Activated T-cell treated with anti-CD3 and anti-CD28 coated beads for 1 hour (primary cell): ENCODE data around the gene IQCE.

ENCODE experiments used
- DNase-seq: peaks from one replicate; pipeline ENCODE4 v3.0.0-alpha.2; 2020; ENCODE audit warnings: low read depth

IQCE gene

DNA sequence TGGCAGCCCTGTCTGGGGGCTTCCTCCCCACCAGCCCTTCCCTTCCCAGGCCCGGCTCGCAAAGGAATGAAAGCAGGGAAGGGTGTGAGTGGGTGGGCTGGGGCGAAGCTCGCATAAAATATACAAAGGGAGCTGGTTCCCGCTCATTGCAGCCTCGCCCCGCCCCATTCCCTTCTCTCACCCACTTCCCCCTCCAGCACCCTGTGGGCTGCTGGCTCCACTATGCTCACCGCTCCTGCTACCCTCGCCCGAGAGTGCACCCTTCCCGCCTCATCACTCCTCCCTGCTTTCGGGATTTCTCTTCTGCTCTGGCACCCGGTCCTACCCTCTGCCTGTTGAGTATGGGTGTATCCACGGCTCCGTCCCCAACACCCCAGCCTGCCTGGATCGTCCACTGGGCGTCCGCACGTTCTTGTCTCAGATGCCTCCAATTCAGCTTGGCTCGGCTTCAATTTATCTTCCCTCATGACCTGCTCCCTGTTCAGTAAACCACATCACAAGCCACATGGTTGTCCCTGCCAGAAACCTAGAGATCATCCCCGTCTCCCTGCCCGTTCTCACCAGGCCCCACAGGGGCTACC, 58.6 kb downstream of the IQCE start:
- no peak for DNase-seq

DNA sequence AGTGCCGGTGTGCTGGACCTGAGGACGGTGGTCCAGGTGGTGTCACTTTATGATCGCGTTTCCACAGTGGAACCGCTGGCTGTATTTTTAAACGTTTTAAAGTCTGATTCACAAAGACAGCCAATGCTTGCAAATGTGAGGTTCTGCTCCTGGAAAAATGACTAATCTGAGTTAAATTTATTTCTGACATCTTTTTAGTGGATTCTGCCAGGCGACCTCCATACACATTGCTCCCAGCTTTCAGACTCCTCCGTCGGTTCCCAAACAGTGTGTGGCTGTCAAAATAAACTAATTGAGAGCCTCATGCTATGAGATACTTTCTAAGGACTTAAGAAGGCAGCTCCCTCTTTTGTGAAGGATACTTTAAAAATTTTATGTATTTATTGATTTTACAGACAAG, 60.3 kb downstream of the IQCE start:
- no peak for DNase-seq

DNA sequence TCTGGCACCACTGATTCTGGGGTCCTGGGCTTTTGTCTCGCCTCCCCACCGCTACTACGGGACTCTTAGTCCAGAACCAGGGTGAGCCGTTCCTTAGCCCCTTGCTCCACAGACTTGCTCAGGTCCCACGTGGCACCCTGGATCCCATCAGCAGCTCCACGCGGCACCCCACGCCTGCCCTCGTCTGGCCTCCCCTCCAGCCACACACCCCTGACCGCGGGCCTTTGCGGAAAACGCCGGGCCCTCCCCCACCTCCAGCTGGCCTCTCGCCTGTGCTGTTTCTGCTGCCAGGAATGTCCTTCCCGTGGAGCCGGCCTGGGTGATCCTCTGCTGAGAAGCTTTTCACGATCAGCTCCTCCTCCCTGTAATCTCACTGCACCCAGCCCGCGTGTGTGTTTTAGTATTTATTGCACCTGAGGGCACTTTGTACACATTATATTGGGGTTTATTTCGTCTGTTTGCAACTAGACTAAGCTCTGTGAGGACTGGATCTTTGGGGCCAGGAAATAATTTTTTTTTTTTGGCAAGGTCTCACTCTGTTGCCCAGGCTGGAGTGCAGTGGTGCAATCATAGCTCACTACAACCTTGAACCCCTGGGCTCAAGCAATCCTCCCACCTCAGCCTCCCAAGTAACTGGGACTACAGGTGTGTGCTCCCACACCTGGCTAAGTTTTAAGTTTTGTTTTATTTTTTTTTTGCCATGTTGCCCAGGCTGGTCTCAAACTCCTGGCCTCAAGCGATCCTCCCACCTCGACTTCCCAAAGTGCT, 62.5 kb downstream of the IQCE start:
- DNase-seq: no peak

DNA sequence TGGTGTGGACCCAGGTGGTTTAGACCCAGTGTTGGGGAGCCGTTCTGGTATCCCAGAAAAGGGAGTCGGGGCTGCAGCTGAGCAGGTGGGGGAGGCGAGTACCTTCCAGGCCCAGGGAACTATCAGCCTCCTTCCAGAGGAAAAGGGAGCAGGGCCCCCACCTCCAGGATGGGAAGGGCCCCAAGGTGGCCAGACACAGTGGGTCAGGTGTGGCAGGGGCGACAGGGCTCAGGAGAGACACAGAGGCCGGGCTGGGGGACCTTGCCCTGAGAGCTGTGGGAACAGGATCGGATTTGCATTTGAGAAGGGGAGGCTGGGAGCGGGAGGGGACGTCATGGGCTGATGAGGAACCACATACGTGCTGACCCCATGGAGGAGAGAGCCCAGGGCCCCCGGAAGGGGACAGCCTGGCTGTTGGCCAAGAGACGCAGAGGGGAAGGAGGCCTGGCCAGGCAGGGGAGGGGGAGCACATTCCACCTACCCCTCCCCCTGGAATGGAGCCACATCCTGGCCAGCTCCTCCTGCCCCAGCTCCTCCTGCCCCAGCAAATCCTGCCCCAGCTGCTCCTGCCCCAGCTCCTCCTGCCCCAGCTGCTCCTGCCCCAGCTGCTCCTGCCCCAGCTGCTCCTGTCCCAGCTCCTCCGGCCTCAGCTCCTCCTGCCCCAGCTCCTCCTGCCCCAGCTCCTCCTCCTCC, 63.3 kb downstream of the IQCE start:
- DNase-seq: no peak

DNA sequence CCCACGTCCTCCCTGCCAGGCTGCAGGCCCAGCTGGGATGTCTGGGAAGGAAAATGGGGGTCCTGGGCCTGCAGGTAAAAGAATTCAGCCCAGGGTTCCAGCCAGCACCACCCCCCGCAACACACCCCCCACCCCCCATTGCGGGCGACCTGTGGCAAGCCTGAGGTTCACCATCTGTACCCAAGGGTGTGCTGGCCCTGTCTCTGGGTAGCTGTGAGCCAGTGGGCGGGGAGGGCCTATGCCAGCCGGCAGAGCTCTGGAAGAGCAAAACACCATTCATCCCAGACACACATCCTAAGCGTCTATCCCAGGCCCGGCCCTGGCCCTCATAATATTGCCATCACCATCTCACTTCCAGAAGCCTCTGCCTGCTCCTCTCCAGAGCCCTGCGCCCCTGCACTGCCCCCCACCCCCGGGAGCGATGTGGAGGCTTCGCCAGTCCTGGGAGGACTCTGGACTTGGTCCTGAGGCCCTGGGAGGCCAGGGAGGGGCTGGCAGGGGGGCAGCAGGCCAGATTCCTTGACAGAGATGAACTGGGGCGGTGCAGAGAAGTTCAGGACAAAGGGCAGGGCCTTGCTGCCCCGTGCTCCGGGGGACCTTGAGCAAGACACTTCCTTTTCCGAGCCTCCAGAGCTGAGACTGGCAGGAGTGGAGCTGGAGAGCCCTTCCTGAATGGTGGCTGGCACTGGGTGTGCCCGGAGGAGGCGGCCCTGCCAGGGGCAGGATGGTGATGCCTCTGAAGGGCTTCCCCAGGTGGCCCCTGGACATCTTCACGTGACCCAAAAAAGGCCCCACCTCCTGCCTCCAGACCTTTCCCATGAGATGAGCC, 64.3 kb downstream of the IQCE start:
- DNase-seq: no peak

DNA sequence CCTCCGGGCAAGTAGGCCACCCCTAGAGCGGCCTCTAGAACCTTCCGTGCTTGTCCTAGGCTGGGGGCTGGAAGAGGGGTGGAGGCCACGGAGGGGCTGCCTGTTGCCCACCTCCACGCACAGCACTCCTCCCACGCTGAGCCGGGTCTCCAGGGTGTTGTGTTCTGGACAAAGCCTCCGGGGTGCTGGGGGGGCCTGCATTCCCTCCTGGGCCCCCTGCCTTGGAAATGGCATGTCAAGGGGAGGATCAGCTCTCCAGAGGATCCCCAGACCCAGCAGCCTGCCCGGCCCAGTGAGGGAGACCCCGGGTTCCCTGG, 64.9 kb downstream of the IQCE start:
- DNase-seq: no peak

DNA sequence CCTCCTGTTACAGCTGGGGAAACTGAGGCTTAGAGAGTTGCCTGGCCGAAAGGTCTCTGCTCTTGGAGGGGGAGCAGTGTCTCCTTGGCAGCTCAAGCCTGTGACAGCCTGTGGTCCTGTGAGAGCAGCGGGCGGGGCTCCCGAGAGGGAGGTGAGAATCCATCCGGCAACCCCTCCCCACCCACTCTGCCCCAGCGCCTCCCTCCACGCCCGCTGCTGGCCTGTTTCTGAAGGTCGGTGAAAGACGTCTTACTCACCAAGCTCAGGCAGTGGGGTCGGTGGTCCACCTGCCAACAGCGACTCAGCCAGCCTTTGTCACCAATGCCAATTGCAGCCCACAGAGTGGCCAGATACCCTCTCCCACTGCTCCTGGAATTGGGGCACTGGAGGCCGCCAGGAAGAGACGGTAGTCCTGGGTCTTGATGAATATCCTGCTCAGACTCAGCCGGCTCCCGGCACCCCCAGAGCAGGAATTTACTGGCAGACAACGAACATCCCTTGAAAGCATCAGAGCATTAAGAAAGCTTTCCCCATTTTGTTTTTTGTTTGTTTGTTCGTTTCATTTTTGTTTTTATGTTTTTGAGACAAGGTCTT, 65.6 kb downstream of the IQCE start:
- no peak for DNase-seq

DNA sequence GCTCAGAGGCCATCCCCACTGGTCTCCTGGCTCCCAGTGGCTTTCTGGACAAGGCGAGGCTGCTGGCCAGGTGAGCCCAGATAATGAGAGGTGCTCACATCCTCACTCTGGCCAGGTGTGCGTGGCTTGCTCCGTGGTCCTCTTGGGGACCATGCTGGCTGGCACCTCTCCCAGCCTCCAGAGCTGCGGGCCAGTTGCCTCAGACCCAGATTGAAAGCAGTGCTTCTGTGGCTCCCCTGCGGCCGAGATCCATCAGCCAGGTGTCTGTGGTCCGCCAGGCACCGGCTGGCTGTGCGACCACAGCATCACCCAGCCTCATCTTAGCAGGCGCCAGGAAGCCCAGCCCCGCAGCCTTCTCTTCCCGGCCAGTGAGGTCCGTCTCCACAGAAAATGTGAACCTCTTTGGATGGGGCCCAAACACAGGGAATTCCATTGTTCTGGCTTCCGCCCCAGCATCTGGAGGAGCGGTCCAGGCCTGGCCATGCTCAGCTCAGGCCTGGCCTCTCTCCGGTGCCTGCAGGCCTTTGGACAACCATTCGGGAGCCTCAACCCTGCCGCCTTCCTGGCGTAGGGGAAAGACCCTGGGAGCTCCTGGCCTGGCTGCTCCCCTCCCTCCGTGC, 67.8 kb downstream of the IQCE start:
- DNase-seq: no peak

DNA sequence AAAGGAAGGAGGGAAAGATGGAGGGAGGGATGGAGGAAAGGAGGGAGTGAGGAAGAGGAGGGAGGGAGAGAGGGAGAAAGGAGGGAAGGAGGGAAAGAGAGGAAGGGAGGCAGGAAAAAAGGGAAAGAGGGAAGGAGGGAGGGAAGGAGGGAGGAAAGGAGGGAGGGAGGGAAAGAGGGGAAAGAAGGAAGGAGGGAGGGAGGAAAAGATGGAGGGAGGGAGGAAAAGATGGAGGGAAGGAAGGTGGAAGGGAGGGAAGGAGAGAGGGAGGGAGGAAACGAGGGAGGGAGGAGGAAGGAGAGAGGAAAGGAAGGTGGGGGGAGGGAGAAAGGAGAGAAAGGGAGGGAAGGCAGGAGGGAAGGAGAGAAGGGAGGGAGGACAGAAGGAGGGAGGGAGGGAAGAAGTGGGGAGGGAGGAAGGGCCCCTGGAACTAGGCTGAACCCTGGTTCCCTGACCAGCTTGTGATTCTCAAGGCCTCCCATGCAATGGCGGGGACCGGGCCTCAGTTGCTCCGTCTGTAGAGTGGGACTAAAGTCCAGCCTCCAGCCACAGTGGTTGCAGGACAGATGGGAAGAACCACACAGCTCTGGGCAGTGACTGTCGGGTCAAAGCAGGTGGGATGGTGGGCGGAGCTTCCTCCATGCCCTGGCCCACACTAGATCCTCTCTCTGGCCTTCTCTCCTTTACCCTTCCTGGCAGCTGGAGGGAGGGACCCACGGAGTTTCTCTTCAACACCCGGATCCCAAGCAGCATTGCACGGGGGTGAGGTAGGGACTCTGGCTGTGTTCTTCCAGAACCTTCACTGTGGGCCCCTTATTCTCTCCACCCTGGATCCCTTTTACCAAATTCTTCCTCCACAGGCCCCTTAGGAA, 68.7 kb downstream of the IQCE start:
- no peak for DNase-seq

DNA sequence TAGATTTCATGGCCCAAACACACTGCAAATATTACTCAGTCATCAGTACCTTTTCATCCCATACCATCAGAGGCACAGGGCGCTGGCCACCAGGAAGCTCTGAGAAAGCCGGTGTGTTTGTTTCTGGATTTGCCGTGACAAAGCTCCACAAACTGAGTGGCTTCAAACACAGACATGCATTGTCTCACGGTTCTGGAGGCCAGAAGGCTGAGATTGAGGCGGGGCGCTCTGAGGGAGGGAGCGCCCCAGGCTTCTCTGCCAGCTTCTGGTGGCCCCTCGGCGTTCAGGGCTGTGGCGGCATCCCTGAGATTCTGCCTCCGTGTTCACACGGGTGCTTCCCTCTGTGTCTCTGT, 69.3 kb downstream of the IQCE start:
- DNase-seq: no peak

DNA sequence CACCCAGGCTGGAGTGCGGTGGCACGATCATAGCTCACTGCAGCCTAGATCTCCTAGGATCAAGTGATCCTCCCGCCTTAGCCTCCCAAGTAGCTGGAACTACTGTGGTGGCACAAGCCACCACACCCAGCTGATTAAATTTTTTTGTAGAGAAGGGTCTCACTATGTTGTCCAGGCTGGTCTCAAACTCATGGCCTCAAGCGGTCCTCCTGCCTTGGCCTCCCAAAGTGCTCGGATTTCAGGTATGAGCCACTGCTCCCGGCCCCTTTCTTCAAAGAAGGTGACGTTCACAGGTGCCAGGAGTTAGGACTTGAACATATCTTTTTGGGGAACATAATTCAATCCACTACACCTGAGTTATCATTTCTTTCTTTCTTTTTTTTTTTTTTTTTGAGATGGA, 70.1 kb downstream of the IQCE start:
- no peak for DNase-seq

DNA sequence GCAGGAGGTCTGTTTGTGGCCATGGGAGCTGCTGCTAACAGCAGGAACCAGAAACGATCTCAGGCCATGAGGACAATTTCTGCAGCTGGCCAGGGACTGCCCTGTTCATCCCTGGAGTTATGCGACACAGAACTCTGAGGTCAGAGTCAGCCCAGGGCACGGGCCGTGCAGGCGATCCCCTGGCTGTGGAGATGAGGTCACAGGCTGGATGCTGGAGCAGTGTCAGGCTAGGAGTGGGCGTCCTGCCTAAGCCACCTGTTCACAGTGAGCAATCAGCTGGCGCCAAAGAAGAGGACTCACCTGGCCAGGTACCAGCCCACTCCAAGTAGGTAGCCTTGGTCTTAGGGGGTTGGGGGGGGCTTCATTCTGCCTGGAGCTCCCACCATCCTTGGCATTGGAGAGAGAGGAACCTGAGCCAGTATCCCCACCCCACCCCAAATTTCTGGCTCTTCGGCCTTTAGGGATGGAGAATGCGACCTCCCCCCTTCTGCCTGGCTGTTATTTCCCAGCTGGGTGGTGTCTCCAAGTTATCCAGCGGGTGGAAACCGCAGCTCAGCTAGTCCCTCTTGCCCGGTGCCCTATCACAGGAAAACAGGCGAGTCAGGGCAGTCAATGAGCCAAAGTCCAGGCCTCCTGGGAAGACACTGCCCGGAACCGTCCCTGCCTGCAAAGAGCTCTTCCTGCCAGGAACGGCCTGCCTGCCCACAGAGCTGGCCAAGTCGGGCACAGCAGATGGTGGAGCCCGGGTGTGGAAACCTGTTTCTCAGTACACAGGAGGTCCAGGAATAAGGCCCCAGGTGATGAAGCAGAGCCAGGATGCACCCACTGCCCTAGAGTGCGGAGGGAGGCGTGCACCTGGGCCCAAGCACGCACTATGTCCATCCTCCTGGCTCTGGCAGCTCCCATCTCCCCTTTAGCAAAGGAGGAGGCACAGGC, 71.2 kb downstream of the IQCE start:
- no peak for DNase-seq

DNA sequence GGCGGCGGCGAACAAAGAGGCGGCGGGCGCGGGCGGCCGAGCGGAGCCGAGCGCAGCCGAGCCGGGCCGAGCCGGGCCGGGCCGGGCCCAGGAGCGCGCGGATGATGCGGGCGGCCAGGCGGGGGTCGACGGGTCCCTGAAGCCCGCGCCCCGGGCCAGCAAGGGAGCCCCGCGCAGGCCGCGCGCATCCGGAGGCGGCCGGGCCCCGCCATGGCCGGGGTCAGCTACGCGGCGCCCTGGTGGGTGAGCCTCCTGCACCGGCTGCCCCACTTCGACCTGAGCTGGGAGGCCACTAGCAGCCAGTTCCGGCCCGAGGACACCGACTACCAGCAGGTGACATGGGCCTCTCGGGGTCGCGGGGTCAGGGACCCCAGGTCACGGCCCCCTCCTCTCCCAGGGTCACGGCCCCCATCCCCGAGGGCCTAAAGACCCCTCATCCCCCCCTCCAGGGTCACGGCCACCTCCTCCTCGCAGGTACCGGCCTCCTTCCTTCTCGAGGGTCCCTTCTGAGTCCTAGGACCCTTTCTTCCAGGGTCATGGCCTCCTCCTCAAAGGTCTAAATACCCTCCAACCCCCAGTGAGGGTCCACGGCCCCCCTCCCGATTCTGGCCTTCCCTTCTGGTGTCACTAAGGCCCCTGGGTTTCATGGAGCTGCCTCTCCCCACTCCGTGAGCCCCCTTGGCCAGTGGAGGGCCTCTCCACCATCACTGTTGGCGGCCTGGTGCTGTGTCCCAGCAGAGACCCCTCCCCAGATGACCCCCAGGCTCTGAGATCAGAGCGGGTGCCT, 73.4 kb downstream of the IQCE start, which contains the start of gene TTYH3:
TTYH3 (plus strand) TSS at position 41 of the 787 bp plus-strand sequence; CDS start at position 211, 170 bp downstream.
- no peak for DNase-seq

DNA sequence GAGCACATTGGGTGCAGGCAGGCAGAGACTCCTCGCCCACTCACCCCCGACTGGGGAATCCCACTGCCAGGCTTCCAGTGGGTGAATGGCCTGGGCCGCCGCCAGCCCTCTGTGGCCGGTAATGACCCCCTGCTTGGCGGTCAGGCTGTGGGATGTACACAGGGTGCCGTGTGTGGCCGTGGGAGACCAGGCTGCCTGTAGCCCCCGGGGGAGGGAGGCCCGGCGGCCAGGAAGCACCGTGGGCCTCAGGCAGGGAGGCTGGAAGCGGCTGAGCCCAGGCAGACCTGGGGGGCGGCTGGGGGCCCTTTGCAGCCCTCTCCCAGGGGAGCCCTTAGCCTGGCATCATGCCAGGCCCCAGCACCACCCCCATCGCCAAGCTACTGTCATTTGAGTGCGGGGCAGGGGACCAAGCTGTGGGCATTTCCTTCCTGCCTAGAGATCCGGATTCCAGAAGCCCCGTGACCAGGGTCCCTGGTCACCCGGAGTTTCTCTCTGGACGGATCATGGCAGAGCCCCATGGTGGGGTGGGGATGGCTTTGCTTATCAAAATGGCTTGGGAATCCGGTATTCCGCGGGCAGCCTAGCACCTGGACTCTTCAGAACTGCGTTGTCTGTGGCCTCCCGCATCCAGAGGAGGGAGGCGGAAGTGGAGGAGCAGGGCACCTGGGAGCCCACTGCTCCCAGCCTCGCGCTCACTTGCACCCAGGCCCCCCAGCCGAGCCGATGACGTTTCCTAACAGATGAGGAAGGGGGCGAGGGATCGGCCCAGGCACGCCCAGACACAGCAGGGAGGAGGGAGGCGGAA, 74.2 kb downstream of the IQCE start:
- no peak for DNase-seq

DNA sequence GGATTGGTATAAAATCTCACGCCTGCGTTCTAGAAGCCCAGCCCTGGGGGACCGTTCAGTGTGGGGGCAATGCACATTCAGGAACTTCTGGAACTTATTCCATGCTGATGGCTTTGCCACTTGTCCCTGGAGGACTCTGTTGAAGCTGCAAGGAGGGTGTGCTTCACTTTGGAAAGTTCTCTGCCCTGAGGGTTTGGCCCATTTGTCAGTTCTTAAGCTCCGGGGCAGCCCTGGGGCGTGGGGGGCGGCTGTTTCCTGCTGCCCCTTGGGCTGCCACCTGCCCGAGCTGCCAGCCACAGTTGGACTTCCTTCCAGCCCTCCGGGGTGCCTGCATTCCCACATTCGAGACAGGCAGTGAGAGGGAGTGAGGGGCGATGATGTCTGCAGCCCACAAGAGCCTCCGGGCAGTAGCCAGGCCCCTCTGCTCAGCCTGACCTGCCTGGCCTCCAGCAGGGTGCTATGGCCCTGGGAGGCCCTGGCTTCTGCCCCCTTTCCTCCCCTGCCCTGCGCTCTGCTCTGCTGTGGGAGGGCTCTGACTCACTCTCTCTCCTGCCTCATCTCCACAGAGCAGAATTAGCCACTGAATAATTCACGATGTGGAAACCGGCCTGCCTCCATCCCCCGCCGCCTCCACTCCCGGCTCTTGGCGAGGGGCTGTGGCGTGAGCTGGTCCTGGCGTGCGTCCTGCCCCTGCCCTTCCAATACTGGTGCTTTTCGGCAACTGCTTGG, 74.9 kb downstream of the IQCE start:
- DNase-seq: no peak

DNA sequence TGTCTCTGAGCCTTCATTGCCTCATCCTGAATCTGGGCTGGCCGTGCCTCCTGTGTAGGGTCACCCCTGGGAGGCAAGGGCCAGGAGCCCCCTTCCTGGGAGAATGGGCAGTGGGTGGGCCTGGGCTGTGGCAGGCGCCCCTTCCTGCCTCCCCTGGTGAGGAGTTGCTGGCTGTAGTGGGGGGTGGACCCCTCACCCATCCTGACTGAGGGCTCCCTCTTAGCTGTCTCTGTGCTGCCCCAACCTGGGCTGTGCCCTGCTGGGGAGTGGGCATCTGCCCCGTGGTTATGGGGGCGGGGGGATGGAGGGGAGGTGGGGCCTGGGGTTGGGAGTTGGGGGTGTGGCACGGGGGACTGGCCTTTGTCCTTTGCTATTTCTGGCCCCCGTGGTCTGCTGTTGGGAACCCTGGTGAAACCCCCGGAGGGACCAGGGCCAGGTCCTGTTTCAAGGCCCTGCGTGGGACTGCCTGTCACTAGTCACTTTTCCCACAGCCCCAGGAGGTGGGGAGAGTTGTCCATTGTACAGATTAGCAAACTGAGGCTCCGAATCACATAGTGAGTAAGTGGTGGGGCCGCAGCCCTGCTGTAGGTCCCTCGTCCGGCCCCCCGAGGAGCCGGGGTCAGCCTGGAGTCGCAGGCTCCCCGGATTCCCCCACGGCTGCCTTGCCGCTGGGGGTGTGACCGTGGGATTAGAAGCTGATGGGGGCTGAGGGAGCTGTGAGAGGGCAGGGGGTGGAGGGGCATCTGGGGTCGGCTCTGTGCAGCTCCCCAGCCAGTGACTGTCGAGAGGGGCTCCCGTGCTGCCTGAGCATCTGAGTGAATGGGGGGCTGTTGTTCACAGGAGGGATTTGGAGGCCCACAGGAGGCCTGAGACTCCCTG, 75.7 kb downstream of the IQCE start:
- no peak for DNase-seq
